Gastrocnemius medialis (tissue), 4 donors: ENCODE measurements around the gene KCNAB1. TPM values are rescaled to one million over a fixed set of nuclear protein-coding genes. Genes with fewer than 3 reads are reported as not detected.

Experiments used
- ATAC-seq, 2 donors: fragments of 150-250 bp; one replicate each; pipeline ENCODE4 v1.9.1; 2016
- DNase-seq, 2 donors: peaks; one replicate each; pipeline ENCODE4 v3.0.0-alpha.2; 2019
- H3K27ac ChIP-seq, 4 donors: fragments of 200-600 bp; sonication (generic); 1 replicate in 1 of 4; 2 replicates in 3 of 4; pipeline ENCODE4 v1.5.1; 2016 to 2018; ENCODE audit warnings: mild to moderate bottlenecking in 2 of 4, moderate library complexity in 1 of 4
- H3K27me3 ChIP-seq, 3 donors: fragments of 200-600 bp; sonication (generic) in 2 of 3; 1 replicate in 1 of 3; 2 replicates in 2 of 3; pipeline versions ENCODE4 v1.5.1 to v1.6.0; 2016 to 2019; ENCODE audit warnings: mild to moderate bottlenecking in 1 of 3, moderate library complexity in 1 of 3
- H3K36me3 ChIP-seq, 2 donors: fragments of 200-600 bp; sonication (generic) in 1 of 2; one replicate each; pipeline ENCODE4 v1.5.1; 2017 to 2018
- H3K4me1 ChIP-seq, 2 donors: fragments of 200-600 bp; sonication (generic) in 1 of 2; one replicate each; pipeline ENCODE4 v1.5.1; 2016 to 2017; ENCODE audit warnings: mild to moderate bottlenecking in 2 of 2
- H3K4me3 ChIP-seq, 4 donors: fragments of 200-600 bp; sonication (generic) in 3 of 4; 1 replicate in 1 of 4; 2 replicates in 3 of 4; pipeline ENCODE4 v1.5.1; 2016 to 2019; ENCODE audit warnings: mild to moderate bottlenecking in 2 of 4
- H3K9me3 ChIP-seq, 3 donors: fragments of 200-600 bp; sonication (generic) in 2 of 3; 1 replicate in 1 of 3; 2 replicates in 2 of 3; pipeline ENCODE4 v1.5.1; 2016 to 2019
- CTCF ChIP-seq, 5 experiments: fragments of 450-650 bp in 3 of 5; fragments of 200-600 bp in 2 of 5; sonication (generic) in 2 of 5; IDR thresholded peaks in 4 of 5; conservative IDR thresholded peaks in 1 of 5; 1 replicate in 4 of 5; 2 replicates in 1 of 5; pipeline ENCODE4 v1.5.1; 2016 to 2019; ENCODE audit warnings: antibody characterized with exemption in 5 of 5, mild to moderate bottlenecking in 3 of 5, moderate library complexity in 3 of 5
- POLR2A ChIP-seq, 2 donors: fragments of 450-650 bp; IDR thresholded peaks; one replicate each; pipeline ENCODE4 v1.6.1; 2017; ENCODE audit warnings: antibody characterized with exemption in 2 of 2, mild to moderate bottlenecking in 2 of 2, moderate library complexity in 2 of 2
- in situ Hi-C, 4 donors: fragments of 200-750 bp; cut with MboI; loops; one replicate each; pipeline versions ENCODE4 v1.15.0 to v1.8.0; 2017; ENCODE audit warnings: low sequenced_read_pairs in 4 of 4
- intact Hi-C: fragments of 100-400 bp; cut with DNase I; formaldehyde crosslinking; loops from one replicate; pipeline ENCODE4 v1.15.1; 2023; ENCODE audit warnings: low total_unique reads
- total RNA-seq, 4 donors: library from RNA; depleted of rRNA; stranded (reverse); fragments of >200 nt; gene quantifications; one replicate each; pipeline versions ENCODE4 v1.1.0 to v1.2.3, GENCODE V29; 2016

Gene KCNAB1
- total RNA-seq, 4 donors from 2014 or later, result 0.46 to 3.6 (median 1.9) TPM

DNA sequence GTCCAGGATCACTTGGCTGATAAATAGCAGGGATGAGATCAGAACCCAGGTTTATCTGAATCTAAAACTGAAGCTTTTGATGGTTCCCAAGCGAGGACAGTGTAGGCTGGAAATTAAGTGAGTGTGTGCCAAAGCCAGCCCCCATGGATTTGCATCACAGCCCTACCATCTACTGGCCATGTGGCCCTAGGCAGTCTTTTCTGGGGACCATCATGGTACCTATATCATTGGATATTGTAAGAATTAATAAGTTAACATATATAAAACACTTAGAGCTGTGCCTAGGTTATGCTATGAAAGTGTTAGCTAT is 467.3 kb downstream of the KCNAB1 start:
- TF ChIP-seq POLR2A (IDR thresholded peaks at IDR 0.05) (no peak), CTCF (IDR thresholded peaks at IDR 0.05 in 4 of 5, conservative IDR thresholded peaks at IDR 0.05 in 1 of 5) (no peak)
- ATAC-seq, result no peak
- Histone ChIP-seq H3K27ac (no peak overlapping the region), H3K4me1 (peaks cover 11 to 14% of the 10 kb centered on the region in 2 donors), H3K4me3 (no peak overlapping the region), H3K27me3 (no peaks in the 10 kb centered on the region), H3K9me3 (no peaks in the 10 kb centered on the region), H3K36me3 (no peaks in the 10 kb centered on the region)
- DNase-seq, result no peak
- intact Hi-C loops, result no loop called here
- in situ Hi-C loops, result no loop called here

Other genes starting within 250 kb of the KCNAB1 start
- gene GMPS, start 249.9 kb upstream of the KCNAB1 start, total RNA-seq, result 10 to 100 TPM; 26.7 to 34.7 (median 32.5) TPM